Mammary epithelial cell (primary cell): ENCODE measurements around the gene CDH11.

Experiments used
- CTCF ChIP-seq, 2 donors: IDR thresholded peaks in 1 of 2; conservative IDR thresholded peaks in 1 of 2; 2 replicates each; pipeline ENCODE4 v1.5.1; 2011 to 2012; ENCODE audit warnings: inconsistent platforms in 2 of 2, low read length in 2 of 2, mild to moderate bottlenecking in 2 of 2, control low read depth in 1 of 2, low read depth in 1 of 2; ENCODE audit not compliant: insufficient read depth in 1 of 2; ENCODE audit errors: extremely low read depth in 1 of 2
- EZH2 ChIP-seq: IDR thresholded peaks from 2 replicates; pipeline ENCODE4 v1.6.1; 2012; ENCODE audit warnings: low read length, inconsistent platforms, borderline replicate concordance

GRCh38 chr16:65061263-65061662 is 60.6 kb downstream of the CDH11 start:
- TF ChIP-seq CTCF (conservative IDR thresholded peaks at IDR 0.05 in 1 of 2, IDR thresholded peaks at IDR 0.05 in 1 of 2; ENCODE audit: extremely low read depth in 1 of 2, insufficient read depth in 1 of 2, low read depth in 1 of 2, low read length in 2 of 2): no peak
- TF ChIP-seq EZH2: no peak
